SK-MEL-5 (cell line): Measurements from ENCODE around the gene POGLUT2. TPM values are rescaled to one million over a fixed set of nuclear protein-coding genes. Genes with fewer than 3 reads are reported as not detected.
A peak's percentile ranks its signal among the peaks of the same experiment; 100 is the strongest.
"Not testable (repeated sequence)": the region's sequence is repeated elsewhere in the genome, so short reads cannot be mapped to it uniquely, and the experiment has no call there.

Experiments used
- DNase-seq: peaks from one replicate; pipeline ENCODE4 v3.0.0-alpha.2; 2016; ENCODE audit warnings: low read depth, low spot score
- in situ Hi-C: cut with HindIII; loops from 2 replicates; pipeline ENCODE4 v1.10.0; 2016; ENCODE audit warnings: low sequenced_read_pairs, high pct_unique_total_duplicates, low pct_unique_long_range_greater_than_20kb
- total RNA-seq: library from RNA; depleted of rRNA; stranded (reverse); fragments of >200 nt; shearing (Covaris generic); gene quantifications from 2 replicates; pipeline ENCODE4 v1.2.3, GENCODE V29; 2014

POGLUT2 gene
- total RNA-seq, 1 experiment from 2014 or later: not detected

DNA sequence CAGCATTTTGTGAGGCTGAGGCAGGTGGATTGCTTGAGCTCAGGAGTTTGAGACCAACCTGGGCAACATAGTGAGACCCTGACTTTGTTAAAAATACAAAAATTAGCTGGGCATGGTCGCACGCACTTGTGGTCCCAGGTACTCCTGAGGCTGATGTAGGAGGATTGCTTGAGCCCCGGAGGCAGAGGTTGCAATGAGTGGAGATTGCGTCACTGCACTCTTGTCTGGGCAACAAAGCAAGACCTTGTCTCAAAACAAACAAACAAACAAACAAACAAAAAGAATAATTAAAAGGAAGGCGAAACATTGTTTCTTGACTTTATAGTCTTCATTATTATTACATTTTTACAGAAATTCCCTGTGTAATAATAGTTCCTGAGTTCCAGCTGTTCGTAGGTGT, 16.0 kb upstream of the POGLUT2 start:
- in situ Hi-C loops: no loop called here

DNA sequence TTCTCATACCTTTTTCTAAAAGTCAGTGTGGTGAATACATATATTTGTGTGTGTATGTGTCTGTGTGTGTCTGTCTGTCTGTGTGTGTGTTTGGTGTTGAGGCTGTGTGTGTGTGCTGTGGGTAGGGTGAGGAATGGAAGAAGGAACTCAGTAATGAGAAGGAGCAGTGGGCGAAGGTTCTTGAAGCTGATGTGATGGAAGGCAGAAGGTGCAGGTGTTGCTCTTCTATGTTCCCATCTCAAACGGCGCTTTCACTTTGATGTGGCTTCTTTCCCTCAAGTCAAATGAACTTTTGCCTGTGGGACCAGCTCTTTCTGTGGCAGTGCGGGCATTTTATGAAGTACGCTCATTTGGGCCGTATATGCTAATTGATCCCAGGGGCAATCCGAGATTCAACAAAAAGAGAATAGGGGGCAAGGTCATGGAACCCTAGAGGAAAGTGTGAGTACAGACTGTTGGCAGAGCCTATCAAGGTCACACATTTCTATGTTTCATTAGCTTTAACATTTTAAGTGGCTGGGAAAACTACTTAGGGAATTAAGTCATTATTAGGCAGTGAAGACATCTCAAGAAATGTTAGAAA, 15.3 kb upstream of the POGLUT2 start:
- in situ Hi-C loops: no loop called here
- DNase-seq: no peak

More for the DNA sequence above, 16.0 kb upstream of the POGLUT2 start:
- DNase-seq: no peak

DNA sequence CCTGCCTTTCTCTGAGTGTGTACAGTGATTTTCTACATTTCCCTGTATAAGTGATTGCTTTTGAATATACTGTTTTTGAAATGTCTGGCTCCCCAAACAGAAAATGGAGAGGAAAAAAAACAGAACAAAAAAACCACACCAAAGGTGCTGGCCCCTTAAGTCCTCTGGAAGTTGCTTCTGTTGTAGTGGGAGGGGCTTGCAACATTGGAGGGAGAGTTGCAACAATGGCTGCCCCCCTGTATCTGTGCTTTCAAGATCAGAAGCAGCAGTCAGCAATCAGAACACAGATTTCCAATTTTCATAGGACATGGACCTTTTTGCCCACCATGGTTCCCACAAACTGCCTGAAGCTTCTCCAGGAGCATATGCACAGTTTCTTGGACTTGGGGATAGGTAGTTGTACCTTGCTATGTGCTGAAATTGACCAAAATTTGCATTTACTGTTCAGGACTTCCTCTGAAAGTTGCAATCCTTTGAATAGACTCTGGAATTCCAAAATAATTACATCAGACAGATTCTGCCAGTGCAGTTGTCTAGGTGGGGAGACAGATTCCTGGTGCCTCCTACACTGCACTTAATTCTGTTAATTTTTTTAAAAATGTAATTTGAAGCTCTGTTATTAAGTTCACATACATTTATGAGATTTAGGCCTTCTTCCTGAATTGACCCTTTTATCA, 14.0 kb upstream of the POGLUT2 start:
- in situ Hi-C loops: no loop called here
- no peak for DNase-seq

DNA sequence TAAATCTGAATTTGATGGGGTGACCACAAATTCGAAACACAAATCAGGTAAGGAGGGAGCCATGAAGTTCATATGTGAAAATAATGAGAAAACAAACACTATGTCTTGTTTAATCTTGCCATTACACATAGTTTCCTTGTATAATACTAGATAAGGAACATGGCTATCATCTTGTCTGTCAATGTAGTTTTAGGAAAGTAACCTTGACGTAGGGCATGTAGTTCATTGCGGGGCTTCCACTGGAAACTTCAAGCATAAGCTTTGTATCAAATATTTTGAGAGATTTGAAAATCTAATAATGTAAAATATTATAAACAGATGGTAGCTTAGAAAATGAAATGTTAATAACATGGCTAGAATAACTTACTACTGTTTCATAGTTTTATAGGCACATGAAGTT, 8.9 kb upstream of the POGLUT2 start:
- DNase-seq: no peak
- in situ Hi-C loops: no loop called here

DNA sequence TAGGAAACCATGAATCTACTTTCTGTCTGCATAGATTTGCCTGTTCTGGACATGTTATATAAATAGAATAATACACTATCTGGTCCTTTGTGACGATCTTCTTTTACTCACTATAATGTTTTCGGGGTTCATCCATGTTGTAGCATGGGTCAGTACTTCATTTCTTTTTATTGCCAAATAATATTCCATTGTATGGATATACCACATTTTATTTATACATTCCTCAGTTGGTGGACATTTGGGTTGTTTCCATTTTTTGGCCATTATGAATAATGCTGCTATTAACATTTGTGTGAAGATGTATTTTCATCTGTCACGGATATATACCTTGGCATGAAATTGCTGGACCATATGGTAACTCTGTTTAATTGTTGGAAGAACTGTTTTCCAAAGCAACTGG, 6.9 kb upstream of the POGLUT2 start:
- no peak for DNase-seq
- in situ Hi-C loops: no loop called here

DNA sequence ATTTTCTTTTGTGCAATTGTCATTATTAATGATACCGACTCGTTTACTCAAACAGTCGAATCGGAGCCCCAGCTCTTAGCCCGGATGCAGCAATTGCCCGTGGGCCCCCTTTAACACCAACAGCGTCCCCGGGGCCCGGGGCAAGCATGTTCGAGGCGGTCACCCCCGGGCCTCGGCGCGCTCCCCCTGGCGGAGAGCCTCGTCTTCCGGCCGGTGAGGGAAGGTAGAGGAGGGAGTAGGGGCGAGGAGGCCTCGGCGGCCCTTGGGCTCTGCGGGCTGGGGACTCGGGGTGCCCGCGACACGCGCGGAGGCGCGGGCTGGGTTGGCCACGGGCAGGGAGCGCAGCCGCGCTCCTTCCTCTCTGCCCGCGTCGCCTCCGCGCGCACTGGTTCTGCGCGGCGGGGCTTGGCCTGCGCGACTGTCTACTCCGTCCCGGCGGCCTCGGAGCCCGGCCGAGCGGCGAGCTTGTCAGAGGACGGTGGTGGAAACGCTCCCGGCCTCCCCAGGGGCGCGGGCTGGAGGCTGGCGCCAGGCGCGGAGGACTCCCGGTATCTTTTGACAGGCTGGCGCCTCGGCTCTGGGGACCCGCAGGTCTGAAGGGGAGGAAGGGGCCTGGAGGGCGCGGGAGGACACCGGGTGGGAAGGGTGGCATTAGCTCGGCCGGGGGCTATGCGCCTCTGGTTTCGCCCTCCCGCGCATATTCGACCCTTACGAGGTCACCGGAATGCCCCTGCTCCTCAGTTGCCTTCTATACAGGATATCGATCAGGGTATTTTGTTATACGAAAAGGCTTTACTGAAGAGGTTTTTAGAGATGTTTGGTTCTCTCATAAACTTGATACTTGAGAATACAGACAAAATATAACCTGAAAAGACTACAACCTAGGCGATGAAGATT, 1.6 kb upstream of the POGLUT2 start:
- DNase-seq: peak; percentile 65
- in situ Hi-C loops: no loop called here

DNA sequence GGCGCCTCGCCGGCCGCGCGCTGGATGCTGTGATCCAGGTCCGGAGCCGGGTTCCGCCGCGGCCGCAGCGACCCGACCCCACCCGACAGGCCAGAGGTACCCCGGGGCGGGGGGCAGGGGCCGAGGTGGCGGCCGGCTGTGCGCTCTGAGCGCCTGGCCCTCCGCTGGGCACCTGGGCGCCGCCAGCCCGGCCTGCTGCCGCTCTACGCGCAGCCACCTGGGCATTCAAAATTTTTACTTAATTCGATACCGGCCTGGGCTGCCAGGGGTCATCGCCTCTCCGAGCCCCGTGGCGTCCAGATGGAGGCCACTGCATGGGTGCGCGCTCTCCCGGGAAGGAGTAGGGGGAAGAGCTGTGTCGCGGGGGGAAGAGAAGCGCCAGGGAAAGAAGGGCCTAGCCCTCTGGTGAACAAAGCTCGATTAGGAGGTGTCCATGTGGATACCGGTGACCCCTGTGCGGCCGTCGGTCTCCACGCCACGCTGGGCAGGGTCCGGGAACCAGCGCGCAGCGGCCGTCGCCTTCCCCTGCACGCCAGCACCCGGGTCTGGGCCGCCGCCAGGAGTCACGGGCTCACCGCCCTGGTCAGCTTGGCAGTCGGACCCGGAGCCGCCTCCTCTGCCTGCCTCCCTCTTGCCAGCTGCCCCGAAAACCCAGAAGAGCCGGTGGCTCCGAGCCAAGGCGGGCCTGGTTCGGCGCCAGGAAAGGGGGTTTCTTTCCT, 809 bp upstream of the POGLUT2 start:
- in situ Hi-C loops: no loop called here
- DNase-seq: no peak

DNA sequence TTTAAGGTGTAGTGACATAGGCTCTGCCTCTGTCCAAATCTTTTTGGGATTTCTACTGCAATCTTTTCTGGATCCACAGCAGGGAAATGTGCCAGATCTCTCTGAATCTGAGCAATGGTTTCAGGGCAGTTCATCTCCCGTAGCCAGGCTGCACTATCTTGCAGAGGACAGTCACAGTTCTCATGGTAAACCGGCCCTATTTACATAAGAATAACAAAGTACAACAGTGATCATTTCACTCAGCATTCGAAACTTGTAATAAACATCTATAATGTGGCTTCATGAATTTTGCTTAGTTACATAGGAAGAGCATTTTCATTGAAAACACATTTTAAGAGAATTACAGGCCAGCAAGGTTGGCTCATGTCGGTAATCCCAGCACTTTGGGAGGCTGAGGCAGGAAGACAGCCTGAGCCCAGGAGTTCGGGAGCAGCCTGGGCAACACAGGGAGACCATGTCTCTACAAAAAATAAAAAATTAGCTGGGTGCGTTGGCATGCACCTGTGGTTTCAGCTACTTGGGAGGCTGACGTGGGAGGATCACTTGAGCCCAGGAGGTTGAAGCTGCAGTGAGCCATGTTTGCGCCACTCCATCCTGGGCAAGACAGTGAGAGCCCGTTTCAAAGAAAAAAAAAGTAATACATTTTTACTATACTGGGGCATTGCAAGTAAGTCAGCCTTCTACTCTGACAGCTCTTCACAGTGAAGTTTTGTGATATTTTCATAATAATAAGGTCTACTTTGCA, 5.0 kb downstream of the POGLUT2 start:
- DNase-seq: no peak
- in situ Hi-C loops: no loop called here

DNA sequence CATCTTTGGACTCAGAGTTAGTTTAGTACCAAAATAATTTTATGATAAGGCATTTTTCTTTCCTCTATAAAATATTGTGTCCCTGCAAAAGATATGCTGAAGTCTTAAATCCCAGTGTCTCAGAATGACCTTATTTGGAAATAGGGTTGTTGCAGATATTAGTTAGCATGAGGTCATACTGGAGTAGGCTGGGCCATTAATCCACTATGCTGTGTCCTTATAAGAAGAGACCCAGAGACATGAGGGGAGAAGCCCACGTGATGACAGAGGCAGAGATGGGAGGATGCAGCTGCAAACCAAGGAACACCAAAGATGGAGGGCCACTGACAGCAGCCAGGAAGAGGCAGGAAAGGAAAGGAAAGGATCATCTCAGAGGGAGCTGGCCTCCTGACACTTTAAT, 6.4 kb downstream of the POGLUT2 start:
- in situ Hi-C loops: no loop called here
- DNase-seq: no peak

DNA sequence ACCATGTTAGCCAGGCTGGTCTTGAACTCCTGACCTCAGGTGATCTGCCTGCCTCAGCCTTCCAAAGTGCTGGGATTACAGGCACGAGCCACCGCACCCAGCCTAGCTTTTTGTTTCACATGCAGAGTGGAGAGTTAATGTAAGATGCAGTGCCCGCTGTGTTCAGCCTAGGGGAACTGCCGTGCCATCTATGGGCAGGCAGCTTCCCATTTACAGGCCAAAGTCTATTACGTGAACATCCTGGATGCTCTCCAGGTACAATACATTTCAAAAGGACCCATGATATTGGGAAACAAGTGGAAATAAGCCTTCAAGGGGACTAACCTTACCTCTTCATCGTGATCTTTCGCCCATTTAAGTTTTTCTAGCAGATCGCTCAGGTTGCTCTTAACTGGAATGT, 10.1 kb downstream of the POGLUT2 start:
- DNase-seq: no peak
- in situ Hi-C loops: no loop called here

DNA sequence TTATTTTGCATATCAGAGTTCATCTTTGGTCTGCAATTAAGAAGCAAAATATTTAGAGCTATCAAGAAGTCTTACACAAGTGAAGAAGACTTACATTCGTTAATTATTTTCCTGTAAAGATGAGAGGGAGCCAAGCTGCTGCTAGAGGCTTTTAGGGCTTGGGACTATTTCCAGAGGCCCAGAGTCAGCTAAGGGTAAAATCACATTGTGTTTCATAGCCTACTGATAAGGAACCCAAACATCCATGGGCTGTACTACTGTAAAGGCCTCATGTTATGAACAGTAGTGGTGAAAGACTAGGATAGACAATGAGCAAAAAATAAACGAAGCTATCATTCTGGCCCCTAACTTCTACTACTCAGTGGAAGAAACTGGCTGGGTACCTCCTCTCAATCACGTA, 14.3 kb downstream of the POGLUT2 start:
- no peak for DNase-seq
- in situ Hi-C loops: no loop called here

DNA sequence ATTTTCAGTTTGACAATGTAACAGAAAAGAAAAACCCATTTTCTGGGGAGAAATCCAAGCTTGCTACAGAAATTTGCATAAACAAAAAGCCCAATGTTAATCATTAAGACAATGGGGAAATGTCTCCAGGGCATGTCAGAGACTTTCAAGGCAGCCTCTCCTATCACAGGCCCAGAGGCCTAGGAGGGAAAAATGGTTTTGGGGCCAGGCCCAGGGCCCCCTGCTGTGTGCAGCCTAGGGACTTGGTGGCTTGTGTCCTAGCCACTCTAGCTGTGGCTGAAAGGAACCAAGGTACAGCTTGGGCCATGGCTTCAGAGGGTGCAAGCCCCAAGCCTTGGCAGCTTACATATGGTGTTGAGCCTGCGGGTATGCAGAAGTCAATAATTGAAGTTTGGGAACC, 17.2 kb downstream of the POGLUT2 start:
- in situ Hi-C loops: no loop called here

DNA sequence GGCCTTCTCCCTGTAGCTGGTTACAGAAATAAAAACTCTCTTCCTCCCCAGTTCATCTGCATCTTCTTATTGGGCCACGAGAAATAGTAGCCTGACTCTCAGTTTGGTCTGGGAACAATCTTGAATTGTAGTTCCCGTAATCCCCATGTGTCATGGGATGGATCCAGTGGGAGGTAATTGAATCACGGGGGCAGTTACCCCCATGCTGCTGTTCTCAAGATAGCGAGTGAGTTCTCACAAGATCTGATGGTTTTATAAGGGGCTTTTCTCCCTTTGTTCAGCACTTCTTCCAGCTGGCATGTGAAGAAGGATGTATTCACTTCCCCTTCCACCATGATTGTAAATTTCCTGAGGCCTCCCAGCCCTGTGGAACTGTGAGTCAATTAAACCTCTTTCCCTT, 18.1 kb downstream of the POGLUT2 start:
- DNase-seq: peak; percentile 80
- in situ Hi-C loops: not testable (repeated sequence)

More for the DNA sequence above, 17.2 kb downstream of the POGLUT2 start:
- no peak for DNase-seq

DNA sequence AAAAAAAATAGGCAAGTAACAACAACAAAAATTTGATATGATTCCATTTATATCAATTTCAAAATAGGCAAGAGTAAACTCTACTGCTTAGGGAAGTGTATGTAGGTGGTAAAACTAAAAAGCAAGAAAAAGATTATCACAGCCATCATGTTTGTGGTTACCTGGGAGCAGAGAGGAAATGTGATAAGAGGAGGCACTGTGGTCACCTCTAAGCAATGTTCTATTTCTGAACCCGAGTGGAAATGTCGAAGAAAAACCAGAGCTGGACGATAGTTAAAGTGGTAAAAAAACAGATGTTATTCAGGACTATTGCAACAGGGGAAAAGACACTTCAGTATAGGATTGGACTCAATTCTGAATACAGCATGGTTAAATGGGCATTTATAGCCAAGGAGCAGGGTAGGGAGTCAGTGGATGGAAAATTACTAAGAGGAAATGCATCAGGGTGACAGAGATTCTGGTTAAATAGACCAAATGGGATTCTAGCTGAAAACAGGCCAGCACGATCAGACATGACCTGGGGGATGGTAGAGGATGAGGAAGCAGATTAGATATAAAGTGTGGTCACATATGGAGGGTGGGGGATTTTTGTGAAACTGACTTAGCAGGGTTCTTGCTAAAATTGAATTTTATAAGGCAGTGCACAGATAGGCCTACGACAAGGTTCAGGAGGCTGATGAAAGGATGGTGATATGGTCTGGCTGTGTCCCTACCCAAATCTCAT, 19.2 kb downstream of the POGLUT2 start:
- in situ Hi-C loops: no loop called here
- no peak for DNase-seq

DNA sequence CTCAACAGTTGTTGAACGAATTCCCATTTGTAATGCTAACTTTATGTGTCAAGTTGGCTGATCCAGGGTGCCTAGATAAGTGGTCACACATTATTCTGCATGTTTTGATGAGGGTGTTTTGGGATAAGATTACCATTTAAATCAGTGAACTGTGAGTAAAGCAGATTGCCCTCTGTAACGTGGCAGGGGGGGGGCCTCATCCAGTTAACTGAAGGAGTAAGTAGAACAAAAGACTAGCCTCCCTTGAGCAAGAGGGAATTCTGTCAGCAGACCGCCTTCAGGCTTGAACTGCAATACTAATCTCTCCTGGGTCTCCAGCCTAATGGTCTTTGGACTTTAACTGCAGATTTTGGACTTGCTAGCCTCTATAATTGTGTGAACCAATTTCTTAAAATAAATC, 21.0 kb downstream of the POGLUT2 start:
- in situ Hi-C loops: no loop called here
- no peak for DNase-seq

DNA sequence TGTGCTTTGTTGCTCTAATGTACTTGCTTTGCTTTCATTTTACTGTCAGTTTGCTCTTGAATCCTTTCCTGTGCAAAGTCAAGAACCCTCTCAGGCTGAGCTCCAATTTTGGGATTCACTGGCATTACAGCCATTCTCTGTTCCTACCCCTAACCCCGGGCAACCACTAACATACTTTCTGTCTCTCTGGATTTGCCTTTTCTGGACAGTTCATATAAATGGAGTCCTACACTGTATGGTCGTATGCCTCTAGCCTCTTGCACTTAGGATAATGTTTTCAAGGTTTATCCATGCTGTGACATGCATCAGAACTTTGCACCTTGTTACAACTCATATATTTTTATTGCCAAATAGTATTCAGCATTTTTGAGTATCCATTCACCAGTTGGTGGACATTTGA, 22.5 kb downstream of the POGLUT2 start:
- in situ Hi-C loops: no loop called here
- DNase-seq: no peak
